NCI-H1092 (cell line): ENCODE measurements around the gene HAUS5.
"Not testable (repeated sequence)": the region's sequence is repeated elsewhere in the genome, so short reads cannot be mapped to it uniquely, and the experiment has no call there.

Source experiments
- DNase-seq: peaks from one replicate; lab custom pipeline; 2025; lab: John Stamatoyannopoulos, UW

The HAUS5 gene

GRCh38 chr19:35643255-35644205, 31.0 kb downstream of the HAUS5 start:
- peak; percentile 36 for DNase-seq

DNA sequence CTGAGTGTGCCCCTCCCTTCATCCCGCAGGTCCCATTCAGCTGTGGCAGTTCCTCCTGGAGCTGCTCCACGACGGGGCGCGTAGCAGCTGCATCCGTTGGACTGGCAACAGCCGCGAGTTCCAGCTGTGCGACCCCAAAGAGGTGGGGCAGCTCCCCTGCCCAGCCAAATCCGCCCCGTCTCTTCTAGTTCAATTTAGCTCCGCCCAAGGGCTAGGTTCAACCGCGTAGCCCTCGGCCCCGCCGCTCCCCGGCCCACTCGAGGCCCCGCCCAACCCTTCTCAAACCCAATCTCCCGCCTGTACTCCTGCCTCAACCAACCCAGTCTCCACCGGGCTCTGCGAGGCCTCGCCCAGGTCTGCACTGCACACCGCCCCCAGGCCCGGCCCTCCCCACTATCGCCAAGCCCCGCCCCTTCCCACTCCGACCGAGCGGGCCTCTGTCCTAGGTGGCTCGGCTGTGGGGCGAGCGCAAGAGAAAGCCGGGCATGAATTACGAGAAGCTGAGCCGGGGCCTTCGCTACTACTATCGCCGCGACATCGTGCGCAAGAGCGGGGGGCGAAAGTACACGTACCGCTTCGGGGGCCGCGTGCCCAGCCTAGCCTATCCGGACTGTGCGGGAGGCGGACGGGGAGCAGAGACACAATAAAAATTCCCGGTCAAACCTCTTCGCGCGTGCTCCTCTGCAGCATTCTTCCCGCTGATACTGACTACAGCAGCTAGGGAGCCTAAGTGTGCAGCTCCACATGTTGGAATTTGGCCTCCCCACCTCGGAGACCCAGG, 31.9 kb downstream of the HAUS5 start:
- peak; percentile 76 for DNase-seq

DNA sequence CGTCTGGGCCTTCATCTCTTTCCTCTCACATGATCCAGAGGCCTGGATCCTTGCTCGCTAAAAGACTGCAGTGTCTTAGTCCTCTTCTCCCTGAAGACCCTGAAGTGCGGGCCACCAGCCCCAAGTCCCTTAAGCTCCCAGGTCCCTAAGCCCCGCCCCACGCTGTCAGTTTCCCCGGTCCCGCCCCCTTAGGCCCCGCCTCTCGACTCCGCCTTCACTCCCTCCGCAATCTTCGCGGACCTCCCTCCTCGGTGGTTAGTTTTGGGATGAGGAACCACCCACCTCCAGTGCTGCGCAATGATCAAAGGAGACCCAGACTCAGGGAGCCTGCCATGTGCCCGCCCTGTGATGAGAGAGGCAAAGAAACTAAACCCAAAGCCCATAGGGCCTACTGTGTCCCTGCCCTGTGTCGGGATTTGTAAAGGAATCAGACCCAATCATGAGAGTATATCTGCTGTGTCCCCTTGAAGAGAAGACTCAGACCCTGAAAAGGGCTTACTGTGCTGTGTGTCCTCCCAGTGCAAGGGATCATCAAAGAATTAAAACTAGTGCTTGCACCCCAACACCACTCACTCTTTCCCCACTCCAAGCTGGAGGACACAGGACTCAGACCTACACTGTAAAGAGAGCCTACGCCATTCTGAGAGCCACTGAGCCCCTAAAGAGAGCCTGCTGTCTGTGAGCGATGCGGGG, 32.6 kb downstream of the HAUS5 start:
- DNase-seq, result peak; percentile 31

DNA sequence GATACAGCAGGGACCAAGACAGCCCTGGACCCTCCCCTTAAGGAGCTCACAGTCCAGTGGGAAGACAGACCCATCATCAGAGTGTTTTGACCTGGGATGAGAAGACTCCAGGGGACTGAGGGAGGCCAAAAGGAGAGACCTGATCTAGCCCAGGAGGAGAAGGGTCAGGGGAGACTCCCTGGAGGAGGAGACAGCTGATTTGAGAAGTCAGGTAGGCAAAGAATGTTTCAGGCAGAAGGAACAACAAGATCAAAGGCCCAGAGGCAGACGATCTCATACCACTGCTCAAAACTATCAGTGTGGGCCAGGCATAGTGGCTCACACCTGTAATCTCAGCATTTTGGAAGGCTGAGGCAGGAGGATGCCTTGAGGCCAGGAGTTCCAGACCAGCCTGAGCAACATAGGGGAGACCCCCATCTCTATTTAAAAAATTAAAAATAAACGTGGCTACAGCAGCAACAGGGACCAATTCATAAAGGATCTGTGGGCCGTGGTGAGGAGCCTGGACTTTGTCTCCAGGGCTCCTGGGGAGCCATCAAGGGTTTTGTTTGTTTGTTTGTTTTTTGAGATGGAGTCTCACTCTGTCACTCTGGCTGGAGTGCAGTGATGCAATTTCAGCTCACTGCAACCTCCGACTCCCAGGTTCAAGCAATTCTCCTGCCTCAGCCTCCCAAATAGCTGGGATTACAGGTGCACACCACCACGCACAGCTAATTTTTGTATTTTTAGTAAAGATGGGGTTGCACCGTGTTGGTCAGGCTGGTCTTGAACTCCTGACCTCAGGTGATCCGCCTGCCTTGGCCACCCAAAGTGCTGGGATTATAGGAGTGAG, 33.4 kb downstream of the HAUS5 start:
- no peak for DNase-seq

DNA sequence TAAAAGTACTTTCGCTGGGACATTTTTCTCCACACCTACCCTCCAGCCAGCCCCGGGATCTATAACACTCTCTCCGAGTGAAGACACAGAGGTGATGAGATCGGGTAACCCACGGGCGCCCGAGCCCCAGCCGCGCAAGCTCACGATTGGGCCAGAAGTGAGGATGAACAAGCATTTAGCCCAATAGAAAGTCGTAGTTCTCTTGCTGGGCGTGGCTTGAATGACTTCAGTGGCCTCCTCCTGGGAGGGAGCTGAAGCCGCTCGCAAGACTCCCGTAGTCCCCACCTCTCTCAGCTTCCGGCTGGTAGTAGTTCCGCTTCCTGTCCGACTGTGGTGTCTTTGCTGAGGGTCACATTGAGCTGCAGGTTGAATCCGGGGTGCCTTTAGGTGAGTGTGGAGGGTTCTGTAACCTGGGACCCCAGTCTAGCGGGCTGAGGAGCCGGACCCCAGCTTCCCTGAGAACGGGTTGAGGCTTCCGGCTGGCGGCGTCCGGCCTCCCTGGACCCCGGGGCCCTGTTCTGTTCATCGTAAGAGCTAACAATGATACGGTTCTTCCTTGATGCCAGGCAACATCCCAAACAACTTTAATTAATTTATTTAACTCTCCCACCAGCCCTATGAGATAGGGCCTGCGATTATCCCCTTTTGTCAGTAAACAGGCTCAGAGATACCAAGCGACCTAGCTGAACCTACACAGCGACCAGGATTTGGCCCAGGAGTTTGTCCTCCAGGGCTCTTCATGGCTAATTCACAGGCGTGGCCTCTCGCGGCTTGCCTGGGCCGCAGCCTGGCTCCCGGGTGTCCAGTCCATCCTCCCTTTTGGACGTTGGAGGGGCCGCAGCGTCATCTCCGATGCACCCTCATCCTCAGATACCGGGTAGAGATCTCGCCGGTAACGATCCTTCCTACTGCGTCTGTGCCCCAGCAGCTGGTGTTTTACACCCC, 35.8 kb downstream of the HAUS5 start, which contains the start of gene COX6B1:
Gene COX6B1 (plus strand): TSS at position 307 of the 945 bp plus-strand sequence. CDS start 2,921 bp downstream, outside the sequence.
- DNase-seq, result peak; percentile 95

GRCh38 chr19:35650581-35650980, 38.0 kb downstream of the HAUS5 start:
- DNase-seq, result no peak

DNA sequence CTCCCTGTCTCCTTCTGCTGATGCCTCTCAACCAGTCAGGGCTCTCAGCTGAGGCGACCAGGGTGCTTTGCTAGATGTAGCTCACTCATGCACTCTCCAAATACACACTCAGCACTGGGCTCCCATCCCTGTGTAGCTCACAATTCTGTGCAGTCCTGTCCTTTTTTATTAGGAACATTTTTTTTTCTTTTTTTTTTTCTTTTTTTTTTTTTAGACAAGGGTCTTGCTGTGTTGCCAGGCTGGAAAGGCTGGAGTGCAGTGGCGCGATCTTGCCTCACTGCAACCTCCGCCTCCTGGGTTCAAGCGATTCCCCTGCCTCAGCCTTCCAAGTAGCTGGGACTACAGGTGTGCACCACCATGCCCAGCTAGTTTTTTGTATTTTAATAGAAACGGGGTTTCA, 42.3 kb downstream of the HAUS5 start:
- not testable (repeated sequence) for DNase-seq

DNA sequence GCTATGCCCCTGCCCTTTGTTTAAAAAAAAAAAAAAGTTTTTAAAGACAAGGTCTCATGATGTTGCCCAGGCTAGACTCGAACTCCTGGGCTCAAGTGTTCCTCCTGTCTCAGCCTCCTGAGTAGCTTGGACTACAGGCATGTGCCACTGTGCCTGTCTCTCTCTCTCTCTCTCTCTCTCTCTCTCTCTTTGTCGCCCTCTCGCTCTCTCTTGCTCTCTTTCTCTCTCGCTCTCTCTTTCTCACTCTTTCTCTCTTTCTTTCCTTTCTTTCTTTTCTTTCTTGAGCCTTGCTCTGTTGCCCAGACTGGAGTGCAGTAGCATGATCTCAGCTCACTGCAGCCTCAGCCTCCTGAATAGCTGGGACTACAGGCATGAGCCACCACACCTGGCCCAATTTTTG, 43.1 kb downstream of the HAUS5 start:
- no peak for DNase-seq

DNA sequence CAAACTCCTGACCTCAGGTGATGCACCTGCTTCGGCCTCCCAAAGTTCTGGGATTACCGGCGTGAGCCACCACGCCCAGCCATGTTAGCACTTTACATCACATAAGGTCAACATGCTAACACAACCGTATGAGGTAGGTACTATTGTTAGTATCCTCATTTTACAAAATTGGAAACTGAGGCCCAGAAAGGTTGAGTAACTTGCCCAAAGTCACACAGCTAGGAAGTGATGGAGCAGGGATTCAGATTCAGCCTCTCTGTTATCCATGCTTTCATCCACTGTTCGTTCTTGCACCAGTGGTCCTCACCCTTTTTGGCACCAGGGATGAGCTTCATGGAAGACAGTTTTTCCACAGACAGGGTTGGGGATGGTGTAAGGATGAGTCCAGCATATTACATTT, 44.2 kb downstream of the HAUS5 start:
- DNase-seq, result no peak

GRCh38 chr19:35657904-35658700, 45.6 kb downstream of the HAUS5 start:
- DNase-seq, result no peak

DNA sequence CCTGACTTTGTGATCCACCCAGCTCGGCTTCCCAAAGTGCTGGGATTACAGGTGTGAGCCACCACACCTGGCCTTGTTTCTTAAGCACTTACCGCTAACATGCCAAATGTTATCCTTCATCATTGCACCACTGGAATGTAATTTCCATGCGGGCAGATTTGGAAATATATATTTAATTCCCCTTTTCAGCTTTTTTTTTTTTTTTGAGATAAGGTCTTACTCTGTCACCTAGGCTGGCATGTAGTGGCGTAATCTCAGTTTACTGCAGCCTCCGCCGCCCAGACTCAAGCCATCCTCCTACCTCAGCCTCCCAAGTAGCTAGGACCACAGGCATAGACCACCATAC, 49.4 kb downstream of the HAUS5 start:
- DNase-seq, result no peak

DNA sequence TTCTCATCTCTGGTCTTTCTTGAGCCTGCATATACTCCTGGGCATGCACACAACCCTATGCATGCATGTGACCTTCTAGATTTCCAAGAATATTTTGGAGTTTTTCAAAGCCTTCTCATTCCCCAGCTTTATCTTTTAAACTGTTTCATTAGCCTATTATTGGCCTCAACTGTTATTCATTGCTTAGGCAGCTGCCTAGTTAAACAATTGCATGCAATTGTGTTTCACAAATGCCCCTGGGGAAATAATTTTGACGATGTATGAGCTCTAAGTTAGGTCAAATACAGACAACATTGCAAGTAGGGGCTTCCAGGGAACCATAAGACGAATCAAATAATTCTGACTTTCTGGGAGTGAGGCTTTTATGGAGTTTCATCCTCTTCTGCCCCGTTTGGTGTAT, 51.4 kb downstream of the HAUS5 start:
- DNase-seq, result no peak

- DNase-seq, result no peak
Measured at GRCh38 chr19:35665157-35665556, 52.6 kb downstream of the HAUS5 start.

GRCh38 chr19:35665604-35666003, 53.1 kb downstream of the HAUS5 start:
- DNase-seq, result no peak

DNA sequence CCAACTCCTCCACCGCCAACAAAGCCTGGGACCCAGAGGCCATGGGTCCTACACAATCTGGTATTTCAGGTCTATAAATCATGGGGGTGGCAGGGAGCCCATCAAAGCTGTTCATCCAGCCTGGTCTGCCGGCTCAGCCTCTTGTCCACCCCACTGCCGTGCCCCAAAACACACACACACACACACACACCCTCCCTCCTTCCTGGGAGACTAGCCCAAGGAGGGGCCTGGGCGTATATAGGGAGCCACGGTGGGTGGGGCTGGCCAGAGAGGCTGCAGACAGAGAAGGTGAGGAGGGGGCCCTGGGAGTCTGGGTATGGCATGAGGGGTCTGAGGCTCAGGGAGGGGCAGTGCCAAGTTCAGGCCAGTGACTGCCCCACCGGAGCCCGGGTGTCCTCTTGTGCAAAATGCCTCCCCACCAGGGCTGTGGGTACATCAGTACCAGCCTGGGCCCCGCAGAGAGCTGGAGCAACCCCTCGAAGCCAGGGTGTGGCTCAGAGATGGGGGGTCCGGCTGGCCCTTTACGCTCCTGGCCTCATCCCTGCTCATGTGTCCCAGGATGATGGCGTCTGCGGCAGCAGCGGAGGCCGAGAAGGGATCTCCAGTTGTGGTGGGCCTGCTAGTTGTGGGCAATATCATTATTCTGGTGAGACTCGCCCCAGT, 53.8 kb downstream of the HAUS5 start, which contains the start of gene UPK1A:
Gene UPK1A (plus strand): TSS at position 267 of the 663 bp plus-strand sequence. CDS start 296 bp downstream, at position 563.
- no peak for DNase-seq

DNA sequence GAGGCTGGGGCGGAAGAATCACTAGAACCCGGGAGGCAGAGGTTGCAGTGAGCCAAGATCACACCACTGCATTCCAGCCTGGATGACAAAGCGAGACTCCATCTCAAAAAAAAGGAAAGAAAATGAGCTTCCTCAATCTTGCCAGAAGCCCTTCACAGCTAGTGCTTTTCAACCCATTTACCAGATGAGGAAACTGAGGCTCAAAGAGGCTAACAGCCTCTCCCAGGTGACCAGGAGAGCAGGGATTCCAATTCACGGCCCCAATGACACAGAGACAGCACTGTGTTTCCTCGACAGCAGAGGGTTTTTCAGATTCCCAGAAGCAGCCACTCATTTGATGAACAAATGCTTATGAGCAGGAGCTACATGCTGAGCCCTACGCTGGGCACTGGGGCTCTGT, 57.0 kb downstream of the HAUS5 start:
- no peak for DNase-seq

DNA sequence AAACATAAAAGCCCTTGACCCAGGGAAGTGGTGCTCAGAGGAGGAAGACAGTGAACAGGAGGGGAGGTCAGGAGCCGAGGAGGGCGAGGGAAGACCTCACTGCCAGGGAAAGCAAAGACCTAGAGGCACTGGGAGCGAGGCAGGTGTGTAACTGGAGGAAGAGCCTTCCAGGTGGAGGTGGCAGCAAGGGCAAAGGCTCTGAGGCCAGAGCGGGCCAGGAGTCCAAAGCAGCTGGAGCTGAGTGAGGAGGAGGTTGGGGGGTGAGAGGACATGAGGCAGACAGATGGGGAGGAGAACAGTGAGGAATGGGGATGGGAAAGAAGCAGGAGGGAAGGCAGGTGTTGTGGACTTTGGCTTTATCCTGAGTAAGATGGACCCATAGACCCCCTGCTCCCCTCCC, 57.4 kb downstream of the HAUS5 start:
- no peak for DNase-seq

- no peak for DNase-seq
Measured at GRCh38 chr19:35670686-35671085, 58.2 kb downstream of the HAUS5 start.

- DNase-seq, result no peak
Measured at GRCh38 chr19:35671818-35672217, 59.3 kb downstream of the HAUS5 start.
